Astrocyte (in vitro differentiated cells and primary cell): Measurements from ENCODE around the gene ABCC8. TPM values are rescaled to one million over a fixed set of nuclear protein-coding genes. Genes with fewer than 3 reads are reported as not detected.

Experiments
- DNase-seq: peaks from one replicate; pipeline ENCODE4 v3.0.0-alpha.2; 2010; ENCODE audit warnings: low read depth
- FAIRE-seq: peaks from 2 replicates; lab custom pipeline; 2011; peaks lifted over from hg19 to GRCh38; lab: Jason Lieb, UNC
- H2AFZ ChIP-seq: 2 replicates; pipeline ENCODE4 v1.6.0; 2012; ENCODE audit warnings: low read depth, low read length, inconsistent platforms
- H3K27ac ChIP-seq: 2 replicates; pipeline ENCODE4 v1.5.1; 2011; ENCODE audit warnings: low read depth, low read length, inconsistent platforms
- H3K27me3 ChIP-seq: 2 replicates; pipeline ENCODE4 v1.6.0; 2011; ENCODE audit warnings: low read length, inconsistent platforms; ENCODE audit not compliant: insufficient read depth
- H3K36me3 ChIP-seq: 2 replicates; pipeline ENCODE4 v1.5.1; 2011; ENCODE audit warnings: low read length, inconsistent platforms; ENCODE audit not compliant: insufficient read depth
- H3K4me1 ChIP-seq: 2 replicates; pipeline ENCODE4 v1.5.1; 2011; ENCODE audit warnings: low read length, inconsistent platforms; ENCODE audit not compliant: insufficient read depth
- H3K4me2 ChIP-seq: 2 replicates; pipeline ENCODE4 v1.6.0; 2012; ENCODE audit warnings: low read length, inconsistent platforms
- H3K4me3 ChIP-seq: 2 replicates; pipeline ENCODE4 v1.5.1; 2011; ENCODE audit warnings: low read depth, mild to moderate bottlenecking, low read length, inconsistent platforms; ENCODE audit not compliant: insufficient read depth
- H3K79me2 ChIP-seq: 2 replicates; pipeline ENCODE4 v1.6.0; 2012; ENCODE audit warnings: mild to moderate bottlenecking, low read length, inconsistent platforms; ENCODE audit not compliant: insufficient read depth
- H3K9ac ChIP-seq: 2 replicates; pipeline ENCODE4 v1.6.0; 2012; ENCODE audit warnings: mild to moderate bottlenecking, low read length, inconsistent platforms
- H3K9me3 ChIP-seq: 2 replicates; pipeline ENCODE4 v1.5.1; 2012; ENCODE audit warnings: low read depth, mild to moderate bottlenecking, low read length, inconsistent platforms; ENCODE audit not compliant: insufficient read depth
- H4K20me1 ChIP-seq: 2 replicates; pipeline ENCODE4 v1.6.0; 2012; ENCODE audit warnings: low read length, inconsistent platforms; ENCODE audit not compliant: insufficient read depth
- H3K27ac Mint-ChIP-seq: one replicate; pipeline ENCODE4 v1.8.0; 2021; ENCODE audit warnings: mild to moderate bottlenecking, mixed read lengths; ENCODE audit not compliant: unreplicated experiment
- H3K27me3 Mint-ChIP-seq: one replicate; pipeline ENCODE4 v1.8.0; 2021; ENCODE audit warnings: low read depth, mixed read lengths; ENCODE audit not compliant: unreplicated experiment
- H3K36me3 Mint-ChIP-seq: one replicate; pipeline ENCODE4 v1.8.0; 2021; ENCODE audit warnings: low read depth, mixed read lengths; ENCODE audit not compliant: unreplicated experiment
- H3K4me1 Mint-ChIP-seq: one replicate; pipeline ENCODE4 v1.8.0; 2021; ENCODE audit warnings: low read depth, mixed read lengths; ENCODE audit not compliant: unreplicated experiment
- H3K4me3 Mint-ChIP-seq: one replicate; pipeline ENCODE4 v1.8.0; 2021; ENCODE audit warnings: mild to moderate bottlenecking, moderate library complexity, mixed read lengths; ENCODE audit not compliant: unreplicated experiment
- H3K9me3 Mint-ChIP-seq: one replicate; pipeline ENCODE4 v1.8.0; 2021; ENCODE audit warnings: mild to moderate bottlenecking, mixed read lengths; ENCODE audit not compliant: unreplicated experiment
- CTCF ChIP-seq: IDR thresholded peaks from 2 replicates; pipeline ENCODE4 v1.5.1; 2011; ENCODE audit warnings: low read depth, mild to moderate bottlenecking, inconsistent platforms, low read length, moderate library complexity; ENCODE audit not compliant: insufficient read depth
- EZH2 ChIP-seq: IDR thresholded peaks from 2 replicates; pipeline ENCODE4 v1.6.1; 2012; ENCODE audit warnings: mild to moderate bottlenecking, low read length, inconsistent platforms; ENCODE audit not compliant: insufficient read depth
- total RNA-seq: library from RNA; stranded (reverse); gene quantifications from 2 replicates; pipeline ENCODE4 v1.2.1, GENCODE V29; 2021

ABCC8 gene
- total RNA-seq, 1 donor from 2014 or later: not detected

- no peaks in the 10 kb centered on the region for H3K79me2 ChIP-seq
- Mint-ChIP-seq H3K4me3 (no peak overlapping the region), H3K27me3 (peaks cover 29% of the 10 kb centered on the region), H3K9me3 (peaks cover under 1% of the 10 kb centered on the region), H3K4me1 (peaks cover 22% of the 10 kb centered on the region), H3K27ac (no peak overlapping the region), H3K36me3 (peaks cover 3% of the 10 kb centered on the region)
- H3K9ac ChIP-seq: no peak overlapping the region
- peaks cover 17% of the 10 kb centered on the region for H3K4me1 ChIP-seq
- H3K27ac ChIP-seq: no peak overlapping the region
- H3K4me3 ChIP-seq: no peak overlapping the region
- H4K20me1 ChIP-seq: no peaks in the 10 kb centered on the region
- no peaks in the 10 kb centered on the region for H3K9me3 ChIP-seq
- no peak overlapping the region for H3K4me2 ChIP-seq
- TF ChIP-seq CTCF: no peak
- TF ChIP-seq EZH2: no peak
- H3K27me3 ChIP-seq: peaks cover 9% of the 10 kb centered on the region
- no peak overlapping the region for H2AFZ ChIP-seq
- no peak for DNase-seq
- H3K36me3 ChIP-seq: no peaks in the 10 kb centered on the region
- no peak for FAIRE-seq
Measured at GRCh38 chr11:17385926-17386325, 90.7 kb downstream of the ABCC8 start.

GRCh38 chr11:17385492-17385891 is 91.2 kb downstream of the ABCC8 start:
- no peak overlapping the region for H3K9ac ChIP-seq
- no peak overlapping the region for H3K27ac Mint-ChIP-seq
- H3K4me3 ChIP-seq: no peak overlapping the region
- H4K20me1 ChIP-seq: no peaks in the 10 kb centered on the region
- peaks cover 9% of the 10 kb centered on the region for H3K27me3 ChIP-seq
- no peak for DNase-seq
- no peaks in the 10 kb centered on the region for H3K36me3 ChIP-seq
- no peak overlapping the region for H3K4me2 ChIP-seq
- no peaks in the 10 kb centered on the region for H3K9me3 Mint-ChIP-seq
- no peak for FAIRE-seq
- H3K4me1 ChIP-seq: peaks cover 21% of the 10 kb centered on the region
- peaks cover 3% of the 10 kb centered on the region for H3K36me3 Mint-ChIP-seq
- H3K79me2 ChIP-seq: no peaks in the 10 kb centered on the region
- peaks cover 23% of the 10 kb centered on the region for H3K4me1 Mint-ChIP-seq
- TF ChIP-seq EZH2: no peak
- TF ChIP-seq CTCF: no peak
- peaks cover 29% of the 10 kb centered on the region for H3K27me3 Mint-ChIP-seq
- no peak overlapping the region for H2AFZ ChIP-seq
- no peak overlapping the region for H3K27ac ChIP-seq
- no peaks in the 10 kb centered on the region for H3K9me3 ChIP-seq
- no peak overlapping the region for H3K4me3 Mint-ChIP-seq

GRCh38 chr11:17384002-17384511 is 92.6 kb downstream of the ABCC8 start:
- Histone ChIP-seq H3K27ac (no peak overlapping the region), H3K27me3 (no peaks in the 10 kb centered on the region), H3K79me2 (no peaks in the 10 kb centered on the region), H3K4me2 (no peak overlapping the region), H3K4me3 (no peak overlapping the region), H3K9ac (no peak overlapping the region), H2AFZ (no peak overlapping the region), H3K36me3 (no peaks in the 10 kb centered on the region), H3K9me3 (no peaks in the 10 kb centered on the region), H4K20me1 (no peaks in the 10 kb centered on the region), H3K4me1 (peaks cover 19% of the 10 kb centered on the region)
- DNase-seq (peak; percentile 48), FAIRE-seq (no peak)
- peak; percentile 87 for TF ChIP-seq CTCF
- TF ChIP-seq EZH2: no peak
- no peak overlapping the region for H3K27ac Mint-ChIP-seq
- no peak overlapping the region for H3K4me3 Mint-ChIP-seq
- peaks cover 7% of the 10 kb centered on the region for H3K36me3 Mint-ChIP-seq
- peaks cover 4% of the 10 kb centered on the region for H3K9me3 Mint-ChIP-seq
- peaks cover 22% of the 10 kb centered on the region for H3K27me3 Mint-ChIP-seq
- H3K4me1 Mint-ChIP-seq: peaks cover 23% of the 10 kb centered on the region
